Astrocyte (in vitro differentiated cells and primary cell): ENCODE measurements around the gene VSTM2L. TPM values are rescaled to one million over a fixed set of nuclear protein-coding genes. Genes with fewer than 3 reads are reported as not detected.

ENCODE experiments used
- DNase-seq: peaks from one replicate; pipeline ENCODE4 v3.0.0-alpha.2; 2010; ENCODE audit warnings: low read depth
- FAIRE-seq: peaks from 2 replicates; lab custom pipeline; 2011; peaks lifted over from hg19 to GRCh38; lab: Jason Lieb, UNC
- H2AFZ ChIP-seq: 2 replicates; pipeline ENCODE4 v1.6.0; 2012; ENCODE audit warnings: low read depth, low read length, inconsistent platforms
- H3K27ac ChIP-seq: 2 replicates; pipeline ENCODE4 v1.5.1; 2011; ENCODE audit warnings: low read depth, low read length, inconsistent platforms
- H3K27me3 ChIP-seq: 2 replicates; pipeline ENCODE4 v1.6.0; 2011; ENCODE audit warnings: low read length, inconsistent platforms; ENCODE audit not compliant: insufficient read depth
- H3K36me3 ChIP-seq: 2 replicates; pipeline ENCODE4 v1.5.1; 2011; ENCODE audit warnings: low read length, inconsistent platforms; ENCODE audit not compliant: insufficient read depth
- H3K4me1 ChIP-seq: 2 replicates; pipeline ENCODE4 v1.5.1; 2011; ENCODE audit warnings: low read length, inconsistent platforms; ENCODE audit not compliant: insufficient read depth
- H3K4me2 ChIP-seq: 2 replicates; pipeline ENCODE4 v1.6.0; 2012; ENCODE audit warnings: low read length, inconsistent platforms
- H3K4me3 ChIP-seq: 2 replicates; pipeline ENCODE4 v1.5.1; 2011; ENCODE audit warnings: low read depth, mild to moderate bottlenecking, low read length, inconsistent platforms; ENCODE audit not compliant: insufficient read depth
- H3K79me2 ChIP-seq: 2 replicates; pipeline ENCODE4 v1.6.0; 2012; ENCODE audit warnings: mild to moderate bottlenecking, low read length, inconsistent platforms; ENCODE audit not compliant: insufficient read depth
- H3K9ac ChIP-seq: 2 replicates; pipeline ENCODE4 v1.6.0; 2012; ENCODE audit warnings: mild to moderate bottlenecking, low read length, inconsistent platforms
- H3K9me3 ChIP-seq: 2 replicates; pipeline ENCODE4 v1.5.1; 2012; ENCODE audit warnings: low read depth, mild to moderate bottlenecking, low read length, inconsistent platforms; ENCODE audit not compliant: insufficient read depth
- H4K20me1 ChIP-seq: 2 replicates; pipeline ENCODE4 v1.6.0; 2012; ENCODE audit warnings: low read length, inconsistent platforms; ENCODE audit not compliant: insufficient read depth
- H3K27ac Mint-ChIP-seq: one replicate; pipeline ENCODE4 v1.8.0; 2021; ENCODE audit warnings: mild to moderate bottlenecking, mixed read lengths; ENCODE audit not compliant: unreplicated experiment
- H3K27me3 Mint-ChIP-seq: one replicate; pipeline ENCODE4 v1.8.0; 2021; ENCODE audit warnings: low read depth, mixed read lengths; ENCODE audit not compliant: unreplicated experiment
- H3K36me3 Mint-ChIP-seq: one replicate; pipeline ENCODE4 v1.8.0; 2021; ENCODE audit warnings: low read depth, mixed read lengths; ENCODE audit not compliant: unreplicated experiment
- H3K4me1 Mint-ChIP-seq: one replicate; pipeline ENCODE4 v1.8.0; 2021; ENCODE audit warnings: low read depth, mixed read lengths; ENCODE audit not compliant: unreplicated experiment
- H3K4me3 Mint-ChIP-seq: one replicate; pipeline ENCODE4 v1.8.0; 2021; ENCODE audit warnings: mild to moderate bottlenecking, moderate library complexity, mixed read lengths; ENCODE audit not compliant: unreplicated experiment
- H3K9me3 Mint-ChIP-seq: one replicate; pipeline ENCODE4 v1.8.0; 2021; ENCODE audit warnings: mild to moderate bottlenecking, mixed read lengths; ENCODE audit not compliant: unreplicated experiment
- EZH2 ChIP-seq: IDR thresholded peaks from 2 replicates; pipeline ENCODE4 v1.6.1; 2012; ENCODE audit warnings: mild to moderate bottlenecking, low read length, inconsistent platforms; ENCODE audit not compliant: insufficient read depth
- total RNA-seq: library from RNA; stranded (reverse); gene quantifications from 2 replicates; pipeline ENCODE4 v1.2.1, GENCODE V29; 2021
- TF ChIP-seq, protein P1 (sequence below): IDR thresholded peaks from 2 replicates; pipeline ENCODE4 v1.5.1; 2011; ENCODE audit warnings: low read depth, mild to moderate bottlenecking, inconsistent platforms, low read length, moderate library complexity; ENCODE audit not compliant: insufficient read depth

The VSTM2L gene
- total RNA-seq, 1 donor from 2014 or later, result 18.5 TPM

DNA sequence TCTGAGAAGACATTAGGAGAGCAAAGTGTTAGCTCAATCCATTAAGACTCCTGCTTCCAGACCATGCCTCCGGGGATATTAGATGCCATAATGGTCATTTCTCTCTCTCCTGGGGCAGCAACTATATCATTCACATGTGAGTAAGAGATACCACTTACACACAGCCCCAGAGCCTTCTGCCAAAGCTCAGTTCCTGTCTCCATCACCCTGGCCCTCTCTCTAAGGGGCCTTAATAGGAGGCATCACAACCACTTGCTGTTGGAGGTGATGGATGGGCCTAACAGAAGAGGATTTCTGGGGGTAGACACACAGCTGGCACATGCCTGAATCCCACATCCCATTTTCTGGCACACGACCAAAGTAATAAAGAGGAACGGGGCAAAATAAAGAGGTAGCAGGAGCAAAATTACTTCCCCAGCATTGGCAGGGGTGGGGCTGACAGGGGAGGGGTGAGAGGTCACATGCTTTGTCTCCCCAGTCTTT lies 34.0 kb upstream of the VSTM2L start:
- Mint-ChIP-seq H3K27me3 (no peaks in the 10 kb centered on the region), H3K9me3 (peaks cover 2% of the 10 kb centered on the region), H3K4me1 (no peaks in the 10 kb centered on the region), H3K36me3 (peaks cover 11% of the 10 kb centered on the region), H3K4me3 (no peak overlapping the region), H3K27ac (no peak overlapping the region)
- H3K9ac ChIP-seq, result no peak overlapping the region
- no peak overlapping the region for H2AFZ ChIP-seq
- no peaks in the 10 kb centered on the region for H3K36me3 ChIP-seq
- TF ChIP-seq EZH2, result no peak
- TF ChIP-seq, protein P1, sequence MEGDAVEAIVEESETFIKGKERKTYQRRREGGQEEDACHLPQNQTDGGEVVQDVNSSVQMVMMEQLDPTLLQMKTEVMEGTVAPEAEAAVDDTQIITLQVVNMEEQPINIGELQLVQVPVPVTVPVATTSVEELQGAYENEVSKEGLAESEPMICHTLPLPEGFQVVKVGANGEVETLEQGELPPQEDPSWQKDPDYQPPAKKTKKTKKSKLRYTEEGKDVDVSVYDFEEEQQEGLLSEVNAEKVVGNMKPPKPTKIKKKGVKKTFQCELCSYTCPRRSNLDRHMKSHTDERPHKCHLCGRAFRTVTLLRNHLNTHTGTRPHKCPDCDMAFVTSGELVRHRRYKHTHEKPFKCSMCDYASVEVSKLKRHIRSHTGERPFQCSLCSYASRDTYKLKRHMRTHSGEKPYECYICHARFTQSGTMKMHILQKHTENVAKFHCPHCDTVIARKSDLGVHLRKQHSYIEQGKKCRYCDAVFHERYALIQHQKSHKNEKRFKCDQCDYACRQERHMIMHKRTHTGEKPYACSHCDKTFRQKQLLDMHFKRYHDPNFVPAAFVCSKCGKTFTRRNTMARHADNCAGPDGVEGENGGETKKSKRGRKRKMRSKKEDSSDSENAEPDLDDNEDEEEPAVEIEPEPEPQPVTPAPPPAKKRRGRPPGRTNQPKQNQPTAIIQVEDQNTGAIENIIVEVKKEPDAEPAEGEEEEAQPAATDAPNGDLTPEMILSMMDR, result no peak
- H3K4me3 ChIP-seq, result no peak overlapping the region
- no peak overlapping the region for H3K4me2 ChIP-seq
- no peaks in the 10 kb centered on the region for H3K27me3 ChIP-seq
- no peak for FAIRE-seq
- H3K79me2 ChIP-seq, result no peaks in the 10 kb centered on the region
- no peaks in the 10 kb centered on the region for H3K9me3 ChIP-seq
- H3K4me1 ChIP-seq, result no peaks in the 10 kb centered on the region
- DNase-seq, result no peak
- no peaks in the 10 kb centered on the region for H4K20me1 ChIP-seq
- H3K27ac ChIP-seq, result no peak overlapping the region

DNA sequence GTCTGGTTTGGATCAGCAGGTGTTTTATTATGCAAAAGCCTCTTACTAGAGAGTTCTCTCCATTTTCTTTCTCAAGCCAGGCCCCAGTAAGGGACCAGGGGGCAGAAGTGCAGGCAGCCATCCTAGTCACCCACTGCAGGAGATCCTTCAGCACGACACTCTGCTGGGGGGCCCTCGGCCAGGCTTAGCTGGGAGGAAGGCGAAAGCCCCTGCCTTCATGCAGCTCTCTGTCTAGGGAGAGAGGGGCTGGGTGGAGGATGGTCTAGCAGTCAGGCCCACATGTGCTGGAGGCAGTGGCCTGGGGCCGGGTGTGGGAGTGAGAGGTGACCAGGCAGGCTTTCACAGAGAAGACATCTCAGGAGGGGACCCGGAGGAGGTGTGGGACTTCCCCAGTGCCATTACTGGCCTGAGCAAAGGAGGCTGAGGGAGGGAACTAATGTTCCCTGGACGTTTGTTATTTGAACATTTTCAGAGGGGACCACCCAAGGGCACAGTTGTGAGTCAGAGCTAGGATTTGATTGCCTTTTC lies 33.5 kb upstream of the VSTM2L start:
- no peak overlapping the region for H3K4me3 ChIP-seq
- H3K27me3 Mint-ChIP-seq, result no peaks in the 10 kb centered on the region
- H3K36me3 ChIP-seq, result no peaks in the 10 kb centered on the region
- no peaks in the 10 kb centered on the region for H3K27me3 ChIP-seq
- H2AFZ ChIP-seq, result no peak overlapping the region
- H3K4me1 ChIP-seq, result no peaks in the 10 kb centered on the region
- no peak overlapping the region for H3K9ac ChIP-seq
- FAIRE-seq, result no peak
- no peak overlapping the region for H3K27ac ChIP-seq
- H3K4me3 Mint-ChIP-seq, result no peak overlapping the region
- no peaks in the 10 kb centered on the region for H3K4me1 Mint-ChIP-seq
- no peaks in the 10 kb centered on the region for H3K9me3 ChIP-seq
- H3K4me2 ChIP-seq, result no peak overlapping the region
- DNase-seq, result no peak
- H4K20me1 ChIP-seq, result no peaks in the 10 kb centered on the region
- TF ChIP-seq EZH2, result no peak
- TF ChIP-seq, protein P1, result no peak
- no peak overlapping the region for H3K27ac Mint-ChIP-seq
- peaks cover 15% of the 10 kb centered on the region for H3K36me3 Mint-ChIP-seq
- peaks cover 2% of the 10 kb centered on the region for H3K9me3 Mint-ChIP-seq
- no peaks in the 10 kb centered on the region for H3K79me2 ChIP-seq

DNA sequence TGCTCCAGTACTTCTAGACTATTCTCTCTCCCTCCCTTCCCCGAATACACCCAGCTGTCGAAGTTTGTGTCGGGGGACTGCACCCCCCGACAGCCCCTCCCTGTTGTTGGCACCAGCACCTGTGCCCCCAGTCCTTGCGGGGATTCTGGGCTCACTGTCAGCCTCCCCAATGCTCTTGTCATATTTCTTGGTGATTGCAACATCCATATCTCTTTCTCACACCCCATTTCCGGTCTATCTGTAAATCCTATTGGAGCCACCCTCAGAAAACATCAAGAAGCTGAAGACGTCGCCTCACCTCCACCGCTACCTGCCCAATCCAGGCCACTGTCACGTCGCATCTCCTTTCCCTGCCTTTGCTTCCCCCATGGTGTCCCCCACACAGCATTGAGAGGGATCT lies 32.6 kb upstream of the VSTM2L start:
- no peak for FAIRE-seq

More for the DNA sequence above, 32.6 kb upstream of the VSTM2L start:
- Mint-ChIP-seq H3K27ac (no peak overlapping the region), H3K9me3 (peaks cover 2% of the 10 kb centered on the region), H3K4me3 (no peak overlapping the region), H3K27me3 (no peaks in the 10 kb centered on the region), H3K4me1 (no peaks in the 10 kb centered on the region), H3K36me3 (peaks cover 15% of the 10 kb centered on the region)
- H3K36me3 ChIP-seq, result no peaks in the 10 kb centered on the region
- no peak for DNase-seq
- no peaks in the 10 kb centered on the region for H3K79me2 ChIP-seq
- no peaks in the 10 kb centered on the region for H4K20me1 ChIP-seq
- no peak overlapping the region for H2AFZ ChIP-seq
- H3K9ac ChIP-seq, result no peak overlapping the region
- H3K4me1 ChIP-seq, result no peaks in the 10 kb centered on the region
- H3K4me2 ChIP-seq, result no peak overlapping the region
- no peak overlapping the region for H3K4me3 ChIP-seq
- H3K27ac ChIP-seq, result no peak overlapping the region
- TF ChIP-seq, protein P1, result no peak
- TF ChIP-seq EZH2, result no peak
- no peaks in the 10 kb centered on the region for H3K9me3 ChIP-seq
- no peaks in the 10 kb centered on the region for H3K27me3 ChIP-seq
